VCaP (cell line): ENCODE results near the gene FLOT2.

Source experiments
- H3K27ac ChIP-seq: fragments of 450-650 bp; 2 replicates; pipeline ENCODE4 v1.5.1; 2017
- TF ChIP-seq, protein P1 (sequence below): fragments of 450-650 bp; conservative IDR thresholded peaks from 2 replicates; pipeline ENCODE4 v1.5.1; 2017; ENCODE audit warnings: mild to moderate bottlenecking, moderate library complexity

The FLOT2 gene, protein sequence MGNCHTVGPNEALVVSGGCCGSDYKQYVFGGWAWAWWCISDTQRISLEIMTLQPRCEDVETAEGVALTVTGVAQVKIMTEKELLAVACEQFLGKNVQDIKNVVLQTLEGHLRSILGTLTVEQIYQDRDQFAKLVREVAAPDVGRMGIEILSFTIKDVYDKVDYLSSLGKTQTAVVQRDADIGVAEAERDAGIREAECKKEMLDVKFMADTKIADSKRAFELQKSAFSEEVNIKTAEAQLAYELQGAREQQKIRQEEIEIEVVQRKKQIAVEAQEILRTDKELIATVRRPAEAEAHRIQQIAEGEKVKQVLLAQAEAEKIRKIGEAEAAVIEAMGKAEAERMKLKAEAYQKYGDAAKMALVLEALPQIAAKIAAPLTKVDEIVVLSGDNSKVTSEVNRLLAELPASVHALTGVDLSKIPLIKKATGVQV

GRCh38 chr17:28896884-28897768, at the start of gene FLOT2:
FLOT2 (minus strand) TSS chr17:28897733; CDS start chr17:28897574, 159 bp downstream.
- peak within 1 kb of the TSS; percentile 99 for H3K27ac ChIP-seq
- TF ChIP-seq, protein P1, sequence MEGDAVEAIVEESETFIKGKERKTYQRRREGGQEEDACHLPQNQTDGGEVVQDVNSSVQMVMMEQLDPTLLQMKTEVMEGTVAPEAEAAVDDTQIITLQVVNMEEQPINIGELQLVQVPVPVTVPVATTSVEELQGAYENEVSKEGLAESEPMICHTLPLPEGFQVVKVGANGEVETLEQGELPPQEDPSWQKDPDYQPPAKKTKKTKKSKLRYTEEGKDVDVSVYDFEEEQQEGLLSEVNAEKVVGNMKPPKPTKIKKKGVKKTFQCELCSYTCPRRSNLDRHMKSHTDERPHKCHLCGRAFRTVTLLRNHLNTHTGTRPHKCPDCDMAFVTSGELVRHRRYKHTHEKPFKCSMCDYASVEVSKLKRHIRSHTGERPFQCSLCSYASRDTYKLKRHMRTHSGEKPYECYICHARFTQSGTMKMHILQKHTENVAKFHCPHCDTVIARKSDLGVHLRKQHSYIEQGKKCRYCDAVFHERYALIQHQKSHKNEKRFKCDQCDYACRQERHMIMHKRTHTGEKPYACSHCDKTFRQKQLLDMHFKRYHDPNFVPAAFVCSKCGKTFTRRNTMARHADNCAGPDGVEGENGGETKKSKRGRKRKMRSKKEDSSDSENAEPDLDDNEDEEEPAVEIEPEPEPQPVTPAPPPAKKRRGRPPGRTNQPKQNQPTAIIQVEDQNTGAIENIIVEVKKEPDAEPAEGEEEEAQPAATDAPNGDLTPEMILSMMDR: peak; percentile 59

DNA sequence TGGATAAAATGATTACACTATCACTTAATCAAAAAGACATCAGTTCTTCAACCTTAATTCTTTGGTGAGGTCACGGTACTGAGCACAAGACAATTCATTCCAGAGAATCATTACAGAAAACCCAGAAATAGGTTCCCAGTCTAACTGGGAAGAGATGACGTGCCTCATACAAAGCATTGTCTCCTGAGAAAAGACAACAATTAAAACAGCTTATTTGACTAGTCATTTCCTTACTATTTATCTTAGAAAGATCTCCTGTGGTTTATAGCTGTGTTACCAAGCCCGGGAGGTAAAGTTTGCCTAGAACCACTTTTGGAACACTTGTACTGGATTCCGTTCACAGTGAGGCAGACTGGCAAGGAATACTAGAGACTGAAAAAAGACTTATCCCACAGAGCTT, 48.7 kb upstream of the FLOT2 start:
- H3K27ac ChIP-seq: peak overlapping the region; percentile 100

GRCh38 chr17:28944862-28945741, 47.6 kb upstream of the FLOT2 start:
- TF ChIP-seq, protein P1: no peak
- peak overlapping the region; percentile 100 for H3K27ac ChIP-seq

More for the DNA sequence above, 48.7 kb upstream of the FLOT2 start:
- TF ChIP-seq, protein P1: no peak

- TF ChIP-seq, protein P1: no peak
- peak overlapping the region; percentile 100 for H3K27ac ChIP-seq
Observed at GRCh38 chr17:28944343-28944742, 46.8 kb upstream of the FLOT2 start.

DNA sequence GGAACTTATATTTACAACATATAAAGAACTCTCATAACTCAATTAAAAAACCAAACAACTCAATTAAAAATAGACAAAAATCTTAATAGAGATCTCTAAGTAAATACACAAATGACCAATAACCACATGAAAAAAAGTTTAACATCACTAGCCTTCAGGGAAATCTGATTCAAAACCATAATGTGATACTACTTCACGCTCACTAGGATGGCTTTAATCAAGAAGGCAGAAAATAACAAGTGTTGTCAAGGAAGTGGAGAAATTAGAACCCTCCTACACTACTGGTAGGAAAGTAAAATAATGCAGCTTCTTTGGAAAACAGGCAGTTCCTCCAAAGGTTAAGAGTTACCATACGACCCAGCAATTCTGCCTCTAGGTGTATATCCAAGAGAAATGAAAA, 45.4 kb upstream of the FLOT2 start:
- peak overlapping the region; percentile 100 for H3K27ac ChIP-seq
- TF ChIP-seq, protein P1: no peak

DNA sequence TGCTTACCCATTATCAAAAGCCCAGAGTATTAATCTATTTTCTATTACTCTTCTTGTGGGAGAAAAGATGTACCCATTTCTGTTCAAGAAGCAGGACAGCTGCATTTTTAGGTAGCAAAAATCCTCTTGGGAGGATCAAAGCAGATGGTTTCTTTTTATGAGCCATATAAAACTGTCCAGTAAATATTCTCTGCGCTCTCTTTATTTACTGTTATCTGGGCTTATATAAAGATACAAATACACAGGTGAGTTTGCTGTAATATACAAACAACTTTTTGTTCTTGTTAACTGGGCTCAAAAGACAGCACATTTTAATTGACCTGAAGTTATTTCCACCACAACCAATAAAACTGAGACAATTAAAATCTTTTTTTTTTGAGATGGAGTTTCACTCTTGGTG, 43.7 kb upstream of the FLOT2 start:
- TF ChIP-seq, protein P1: no peak
- H3K27ac ChIP-seq: peak overlapping the region; percentile 100
